HG03045 (cell line): Measurements from ENCODE around the gene PCDH9.

Source experiments
- ATAC-seq: cut with Tn5 transposase; IDR thresholded peaks from one replicate; pipeline ENCODE4 v1.9.1; 2021; ENCODE audit warnings: mild to moderate bottlenecking, moderate library complexity; ENCODE audit not compliant: unreplicated experiment

PCDH9 gene

DNA sequence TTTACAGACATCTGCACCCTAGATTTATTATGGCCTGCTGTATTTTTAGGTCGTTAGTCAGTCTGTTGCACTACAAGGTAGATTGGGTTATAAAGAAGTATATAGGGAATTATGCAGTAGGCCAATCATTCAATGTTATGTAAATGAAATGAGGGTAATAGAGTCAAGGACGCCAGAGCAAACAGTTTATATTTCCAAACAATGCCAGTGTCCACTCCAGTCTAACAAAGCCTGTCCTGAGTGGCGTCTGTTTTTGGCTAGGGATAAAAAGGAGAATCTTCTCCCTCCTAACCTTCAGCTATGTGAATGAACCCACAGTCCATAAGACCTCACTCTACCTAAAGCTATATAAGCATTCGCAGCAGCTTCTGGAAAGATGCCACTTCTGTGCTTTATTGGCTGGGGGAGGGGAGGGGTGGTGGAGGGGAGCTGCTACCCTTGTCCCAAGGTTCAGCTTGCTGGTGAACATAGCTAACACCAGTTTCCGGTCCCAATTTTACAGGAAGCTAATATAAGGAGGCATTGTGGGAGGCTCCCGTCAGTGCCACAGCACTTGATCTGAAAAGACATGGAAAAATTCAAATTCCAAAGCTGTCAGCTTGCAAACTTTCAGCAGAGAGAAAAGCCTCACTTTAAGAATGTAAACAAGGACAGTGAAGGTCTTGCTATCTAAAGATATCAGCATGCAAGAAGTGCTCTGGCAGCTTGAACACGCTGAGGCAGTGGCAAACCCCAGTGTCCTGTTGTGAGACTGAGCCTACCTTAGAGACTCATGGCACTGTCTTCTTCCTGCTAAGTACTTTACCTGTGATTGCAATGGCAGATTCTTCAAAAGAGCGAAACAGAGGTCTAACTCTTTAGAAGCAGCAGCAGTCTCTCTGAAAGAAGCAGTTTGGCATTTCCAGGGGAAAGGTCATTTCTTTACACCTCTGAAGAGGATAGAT is 369.9 kb downstream of the PCDH9 start:
- ATAC-seq: no peak

DNA sequence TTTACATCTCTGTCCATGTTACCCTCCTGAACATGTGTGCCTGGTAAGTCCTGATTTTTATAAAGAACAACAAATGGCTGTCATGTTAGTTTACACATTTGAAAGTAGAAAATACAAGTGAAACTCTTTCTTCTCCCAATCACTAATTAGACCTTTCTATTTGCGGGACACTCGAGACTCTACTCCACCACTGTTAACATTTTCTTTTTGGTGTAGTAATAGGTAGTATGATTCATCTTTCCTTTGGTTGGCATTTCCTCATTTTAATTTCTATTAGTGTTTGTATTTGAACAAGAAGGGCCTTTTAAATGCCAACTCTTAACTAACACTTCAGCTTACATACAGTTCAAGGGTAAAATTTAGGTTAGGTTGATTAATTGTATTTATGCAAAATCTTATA is 371.1 kb downstream of the PCDH9 start:
- no peak for ATAC-seq

DNA sequence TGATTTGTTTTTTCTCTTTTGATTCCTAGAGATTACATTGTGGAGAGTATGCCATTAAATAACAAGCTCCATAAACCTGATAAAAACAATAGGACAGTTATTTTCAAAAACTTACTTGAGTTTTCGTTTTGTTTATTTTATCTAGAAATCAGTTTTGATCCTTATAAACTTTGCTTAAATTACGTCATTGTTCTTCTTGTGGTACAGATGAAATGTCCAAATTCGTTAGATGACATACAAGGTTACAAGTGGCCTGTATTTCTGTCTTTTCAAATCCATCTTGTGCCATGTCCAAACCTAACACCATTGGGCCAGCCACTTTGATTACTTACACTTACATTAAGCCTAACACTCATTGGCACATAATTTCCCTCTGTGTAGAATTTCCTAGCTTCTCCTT is 372.0 kb downstream of the PCDH9 start:
- ATAC-seq: no peak

DNA sequence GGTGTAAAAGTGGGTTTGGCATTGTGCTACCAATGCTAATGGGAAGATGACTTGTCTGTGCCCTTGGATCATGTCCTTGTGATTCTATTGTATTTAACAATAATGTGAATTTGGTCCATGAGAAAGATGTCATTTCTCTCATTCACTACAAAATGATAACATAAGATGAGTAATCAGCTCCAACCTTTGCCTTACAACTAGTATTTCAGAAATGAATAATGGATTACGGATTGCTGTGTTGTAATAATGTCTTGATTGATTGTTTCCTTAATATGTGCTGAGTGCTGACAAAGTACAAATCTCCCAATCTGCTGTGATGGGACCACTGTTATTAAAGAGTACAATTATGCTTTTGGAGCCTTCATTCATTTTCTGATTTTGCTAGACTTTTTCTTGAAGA is 375.0 kb downstream of the PCDH9 start:
- ATAC-seq: no peak

DNA sequence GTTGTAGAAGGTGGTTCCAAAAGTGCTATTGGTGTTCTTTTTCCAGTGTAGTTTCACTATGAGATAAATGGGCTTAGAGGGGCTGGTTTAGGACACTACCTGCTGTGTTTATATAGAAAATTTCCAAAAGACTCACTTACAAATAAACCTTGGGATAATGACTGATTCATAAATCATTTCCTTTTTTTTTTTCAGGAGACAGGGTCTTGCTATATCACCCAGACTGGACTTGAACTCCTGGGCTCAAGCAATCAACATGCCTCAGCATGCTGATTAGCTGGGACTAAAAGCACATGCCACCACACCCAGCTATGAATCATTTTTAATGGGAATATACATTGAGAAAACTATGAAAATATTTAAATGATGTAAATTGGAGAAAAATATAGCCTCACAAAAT is 376.6 kb downstream of the PCDH9 start:
- ATAC-seq: no peak

DNA sequence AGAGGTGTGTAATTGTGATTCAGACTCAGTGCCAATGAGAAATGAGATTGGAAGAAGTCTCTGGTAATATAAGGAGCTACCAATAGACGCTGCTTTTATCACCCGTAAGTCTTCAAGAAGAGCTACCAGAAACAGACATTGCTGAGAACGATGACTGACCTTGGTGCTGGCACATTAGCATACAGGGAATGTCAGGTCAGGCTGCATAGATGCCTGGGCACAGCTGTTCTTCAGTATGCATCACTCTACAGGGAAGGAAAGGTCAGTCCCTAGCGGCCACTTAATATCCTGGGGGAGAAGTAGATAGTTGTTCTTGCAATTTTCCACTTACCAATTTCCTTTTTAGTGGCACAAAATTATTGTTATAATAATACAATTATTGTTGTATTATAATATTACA is 380.4 kb downstream of the PCDH9 start:
- no peak for ATAC-seq

DNA sequence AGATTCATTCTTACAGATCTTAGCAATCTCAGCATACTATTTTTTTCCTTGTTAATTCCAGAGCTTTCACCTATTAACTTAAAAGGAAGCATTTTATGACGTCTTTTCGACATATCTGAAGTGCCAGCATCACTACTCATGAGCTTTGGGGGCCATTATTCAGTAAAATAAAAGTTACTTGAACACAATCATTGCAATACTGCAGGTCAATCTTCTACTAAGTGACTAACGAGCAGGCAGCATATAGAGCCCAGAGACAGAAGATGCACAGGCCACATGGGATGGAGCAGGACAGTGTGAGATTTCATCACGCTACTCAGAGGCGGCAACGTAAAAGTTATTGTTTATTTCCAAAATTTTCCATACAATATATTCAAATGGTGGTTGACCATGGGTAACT is 382.6 kb downstream of the PCDH9 start:
- ATAC-seq: no peak

DNA sequence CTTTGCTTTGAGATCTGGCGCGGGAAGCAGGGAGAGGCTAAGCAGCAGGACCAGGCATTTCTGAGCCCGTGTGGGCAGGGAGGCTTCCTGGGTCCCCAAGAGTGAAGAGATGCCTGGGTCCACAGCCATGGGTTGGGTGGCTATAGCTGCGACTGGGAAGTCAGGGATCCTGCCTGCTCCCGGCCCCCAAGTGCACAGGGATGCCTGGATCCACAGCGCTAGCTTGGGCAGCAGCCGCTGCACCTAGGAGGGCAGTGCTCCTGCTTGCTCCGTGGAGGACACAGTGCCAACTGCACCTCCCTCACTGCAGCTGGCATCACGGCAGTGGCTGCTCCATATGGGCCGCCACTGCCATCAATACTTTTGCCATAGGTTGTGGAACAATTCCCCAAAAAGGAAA is 384.7 kb downstream of the PCDH9 start:
- no peak for ATAC-seq

DNA sequence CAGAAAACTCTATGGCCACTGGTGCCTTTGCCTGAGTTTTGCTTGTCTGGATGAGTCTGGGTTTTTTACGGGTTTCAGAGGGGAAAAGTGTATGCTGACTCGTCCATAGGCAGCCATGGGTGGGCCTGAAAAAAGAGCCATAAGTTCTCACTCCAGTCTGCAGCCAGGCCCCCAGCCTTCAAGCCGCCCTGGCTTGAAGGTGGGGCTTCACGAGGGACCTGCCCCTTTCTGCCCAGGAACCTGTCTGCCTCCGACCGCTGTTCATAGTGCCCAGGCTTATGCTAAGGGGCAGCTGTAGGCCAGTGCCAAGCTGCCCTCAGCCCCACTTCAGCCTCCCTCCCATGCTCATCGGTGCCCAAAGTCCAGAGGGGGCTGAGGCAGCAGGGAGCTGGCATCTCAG is 385.2 kb downstream of the PCDH9 start:
- ATAC-seq: no peak

DNA sequence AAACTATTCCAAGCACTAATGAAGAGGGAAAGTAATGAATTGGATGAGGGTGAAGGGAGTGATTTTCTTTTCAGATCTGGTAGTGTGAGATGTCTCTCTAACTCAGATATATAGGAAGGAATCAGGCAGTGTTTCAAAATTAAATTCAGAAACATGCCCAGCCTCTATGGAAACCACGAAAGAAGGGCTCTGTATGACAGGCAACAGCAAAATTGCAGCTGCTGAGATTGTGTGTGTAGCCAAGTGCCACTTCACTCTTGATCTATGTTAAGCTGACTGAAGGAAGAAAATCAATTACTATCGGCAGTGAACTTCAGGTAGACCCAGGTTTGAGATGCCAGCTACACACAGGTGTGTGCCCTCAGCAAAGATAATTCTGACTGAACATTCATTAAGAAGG is 387.4 kb downstream of the PCDH9 start:
- ATAC-seq: no peak

DNA sequence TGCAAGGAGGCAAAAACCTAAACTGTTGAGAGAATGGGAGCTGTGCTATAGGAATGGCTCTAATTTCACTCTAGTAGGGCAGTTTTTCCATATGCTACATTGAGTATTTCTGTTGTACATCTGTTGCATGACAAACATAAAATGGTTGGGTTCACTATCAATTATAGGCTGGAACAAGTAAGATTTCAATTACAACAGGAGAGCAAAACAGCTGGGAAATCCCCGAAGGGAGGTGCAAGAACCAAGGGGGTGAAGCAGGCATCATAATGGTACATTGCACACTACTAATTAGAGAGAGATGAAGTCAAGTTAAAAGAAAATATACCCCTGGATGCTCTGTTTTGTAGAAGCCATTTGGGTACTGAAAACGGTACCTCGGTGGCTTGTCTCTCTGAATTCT is 389.5 kb downstream of the PCDH9 start:
- ATAC-seq: no peak

DNA sequence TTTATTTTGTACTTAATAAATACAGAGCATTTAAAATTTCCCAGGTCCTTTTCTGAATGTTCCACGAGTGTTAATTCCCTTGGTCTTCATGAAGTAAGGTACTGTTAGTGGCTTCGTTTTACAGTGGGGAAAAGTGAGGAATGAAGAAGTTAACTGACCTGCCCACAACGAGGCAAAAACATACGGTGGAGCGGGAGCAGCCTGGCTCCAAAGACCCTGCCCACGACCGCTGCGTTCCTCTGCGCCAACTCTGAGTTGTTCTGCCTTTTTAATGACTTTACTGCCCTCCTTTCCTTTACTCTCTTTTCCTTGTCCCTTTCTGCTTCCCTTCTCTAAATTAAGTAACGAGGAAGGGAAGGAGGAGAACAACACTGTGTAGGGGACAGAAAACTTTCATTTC is 392.9 kb downstream of the PCDH9 start:
- ATAC-seq: no peak

DNA sequence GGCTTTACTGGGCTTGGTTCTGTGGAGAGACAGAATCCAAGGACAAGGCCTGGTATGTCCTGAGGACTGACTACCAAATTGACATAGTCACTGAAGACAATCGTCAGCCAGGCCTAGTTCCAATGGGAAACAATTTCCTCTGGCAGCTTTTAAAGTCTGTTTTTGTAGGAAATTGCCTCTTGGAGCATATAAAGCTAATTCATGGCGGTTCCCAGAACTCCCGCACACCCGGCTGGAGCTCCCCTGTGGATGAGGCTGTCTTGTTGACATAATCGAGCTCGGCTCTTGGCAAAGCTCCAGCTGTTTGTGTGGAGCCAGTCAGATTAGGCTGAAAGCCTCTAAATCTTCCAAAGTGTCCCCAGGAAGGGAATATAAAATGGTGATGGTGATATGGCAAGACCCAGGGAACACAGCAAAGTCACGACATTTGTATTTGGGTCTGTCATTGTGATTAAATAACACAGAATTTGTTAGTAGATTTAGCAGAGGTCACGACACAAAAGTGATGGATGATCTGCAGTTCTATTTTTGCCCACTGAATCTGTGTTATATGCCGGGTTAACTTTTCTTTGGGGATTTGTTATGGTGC is 395.0 kb downstream of the PCDH9 start:
- no peak for ATAC-seq

DNA sequence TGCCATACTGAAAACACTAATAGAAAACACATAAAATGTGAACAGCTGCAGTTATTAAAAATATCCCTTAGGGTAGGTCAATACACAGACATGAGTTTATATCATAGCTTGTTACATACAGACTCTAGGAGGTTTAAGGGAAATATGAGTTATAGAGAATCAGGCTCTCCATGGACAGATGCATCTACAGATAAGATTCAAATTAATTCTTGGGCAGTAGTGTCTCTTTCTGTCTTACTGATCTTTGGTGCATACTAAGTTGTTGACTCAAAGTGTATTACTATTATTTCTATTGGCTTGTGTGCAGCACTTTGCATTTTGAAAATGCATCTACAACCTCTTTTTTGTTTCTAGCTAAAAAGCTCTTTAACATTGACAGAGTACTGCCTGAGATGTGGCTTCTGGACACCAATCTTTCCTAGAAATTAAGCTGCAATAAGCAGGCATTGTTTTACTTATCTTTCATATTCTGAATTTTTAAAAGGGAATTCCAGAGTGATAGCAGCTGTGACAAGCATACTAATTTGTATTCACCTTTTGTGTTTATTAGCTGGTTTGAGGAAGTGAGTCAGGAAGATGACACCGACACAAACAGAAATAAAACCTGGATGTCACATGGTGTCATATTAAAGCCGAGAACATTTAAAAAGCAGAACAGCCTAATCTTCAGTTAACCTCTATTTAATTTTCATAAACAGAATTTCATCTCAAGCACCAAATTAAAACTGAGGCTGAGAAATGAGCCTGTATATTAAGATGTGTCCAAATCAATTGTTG is 399.0 kb downstream of the PCDH9 start:
- no peak for ATAC-seq

DNA sequence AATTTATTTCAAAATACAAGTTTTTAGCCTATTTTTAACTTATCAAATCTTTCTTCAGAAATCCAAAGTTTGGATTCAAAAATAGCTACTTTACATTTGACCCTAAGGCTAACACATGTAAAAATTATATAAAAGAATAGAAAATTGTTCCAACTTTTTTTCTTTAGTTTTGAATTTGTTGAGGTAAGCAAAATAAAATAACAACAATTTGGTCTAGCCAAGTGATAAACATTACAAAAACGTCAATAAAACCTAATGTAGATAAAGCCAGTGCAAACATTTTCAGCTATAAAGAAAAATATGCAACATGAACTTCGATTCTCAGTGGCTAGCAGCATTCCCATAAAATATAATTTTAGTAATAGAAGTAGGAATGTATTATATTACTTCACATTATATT is 400.3 kb downstream of the PCDH9 start:
- ATAC-seq: no peak

DNA sequence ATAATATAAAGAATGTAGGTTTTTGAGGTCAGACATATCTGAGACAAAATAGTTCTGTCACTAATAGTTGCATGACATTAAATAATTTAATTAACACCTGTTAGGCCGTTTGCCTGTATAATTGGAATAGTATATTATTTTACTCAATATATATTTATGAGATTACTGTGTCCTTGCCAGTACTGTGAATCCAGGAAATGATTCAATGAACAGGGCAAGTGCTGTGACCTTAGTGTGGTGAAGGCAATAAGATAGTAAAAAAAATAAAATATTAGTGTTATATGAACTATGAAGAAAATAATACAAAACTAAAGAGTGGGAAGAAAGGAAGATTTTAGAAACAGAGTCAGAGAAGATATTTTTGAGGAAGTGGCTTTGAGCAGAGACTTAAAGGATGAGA is 403.7 kb downstream of the PCDH9 start:
- no peak for ATAC-seq

DNA sequence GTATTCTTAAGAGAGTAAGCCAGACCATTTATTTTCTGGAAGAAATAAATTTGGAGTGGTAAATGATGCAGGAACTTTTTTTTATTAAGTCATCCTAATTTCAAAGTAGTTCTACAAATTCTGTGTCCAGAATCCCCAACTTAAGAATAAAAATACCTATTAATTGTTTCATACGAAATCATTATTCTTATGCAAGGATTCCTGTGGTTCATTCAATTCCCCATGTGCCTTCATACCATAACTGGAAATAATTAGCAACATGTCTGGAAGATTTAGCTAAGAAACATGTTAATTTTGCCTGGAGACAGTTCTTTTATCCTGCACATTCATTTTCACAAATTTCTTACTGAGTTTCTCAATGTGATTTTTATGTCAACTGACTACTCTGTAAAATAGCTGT is 408.6 kb downstream of the PCDH9 start:
- no peak for ATAC-seq

DNA sequence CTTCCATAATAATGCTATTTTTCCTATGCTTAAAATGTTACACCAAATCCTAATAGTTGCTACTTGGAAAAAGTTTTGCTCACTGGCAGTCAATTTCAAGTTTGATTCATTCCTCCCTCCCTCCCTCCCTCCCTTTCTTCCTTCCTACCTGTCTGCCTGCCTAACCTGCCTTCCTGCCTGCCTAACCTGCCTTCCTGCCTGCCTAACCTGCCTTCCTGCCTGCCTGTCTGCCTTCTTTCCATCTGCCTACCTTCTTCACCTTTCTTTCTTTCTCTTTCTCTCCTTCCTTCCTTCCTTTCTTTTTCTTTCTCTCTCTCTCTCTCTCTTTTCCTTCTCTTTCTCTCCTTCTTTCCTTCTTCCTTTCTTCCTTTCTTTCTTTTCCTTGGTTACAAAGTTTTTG is 418.7 kb downstream of the PCDH9 start:
- ATAC-seq: no peak

DNA sequence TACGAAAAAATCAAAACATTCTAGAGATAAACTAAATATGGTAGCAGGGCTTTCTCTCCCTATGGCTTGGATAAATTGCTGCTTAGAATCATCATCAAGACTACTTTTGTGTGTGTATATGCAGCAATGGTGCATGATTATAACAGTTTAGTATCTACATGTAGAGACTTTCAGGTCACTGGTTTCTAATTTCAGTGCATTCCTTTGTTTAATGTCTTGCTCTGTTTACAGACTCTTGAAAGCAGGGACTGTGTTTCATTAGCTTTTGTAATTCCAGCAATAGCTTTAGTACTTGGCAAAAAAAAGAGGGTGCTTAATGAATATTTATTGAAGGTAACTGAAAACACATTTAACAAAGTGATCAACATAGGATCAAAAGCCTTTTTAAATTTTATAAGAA is 420.7 kb downstream of the PCDH9 start:
- no peak for ATAC-seq

DNA sequence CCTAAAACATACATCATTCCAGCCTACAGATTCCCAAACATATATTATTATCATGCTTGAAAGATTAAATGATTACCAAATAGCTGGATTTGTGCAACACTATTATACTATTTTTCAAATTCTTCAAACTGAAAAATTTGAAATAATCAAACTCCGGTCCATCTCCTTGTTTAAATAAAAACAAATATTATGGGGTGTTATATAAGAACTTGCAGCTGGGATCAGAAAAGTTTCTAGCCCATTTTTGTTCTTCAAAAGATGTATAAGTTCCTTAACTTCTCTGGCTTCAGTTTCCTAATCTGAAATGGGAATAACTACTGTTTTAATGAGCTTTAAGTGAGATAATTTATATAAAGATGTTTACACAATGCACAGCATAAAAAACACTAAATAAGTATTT is 422.9 kb downstream of the PCDH9 start:
- ATAC-seq: no peak

DNA sequence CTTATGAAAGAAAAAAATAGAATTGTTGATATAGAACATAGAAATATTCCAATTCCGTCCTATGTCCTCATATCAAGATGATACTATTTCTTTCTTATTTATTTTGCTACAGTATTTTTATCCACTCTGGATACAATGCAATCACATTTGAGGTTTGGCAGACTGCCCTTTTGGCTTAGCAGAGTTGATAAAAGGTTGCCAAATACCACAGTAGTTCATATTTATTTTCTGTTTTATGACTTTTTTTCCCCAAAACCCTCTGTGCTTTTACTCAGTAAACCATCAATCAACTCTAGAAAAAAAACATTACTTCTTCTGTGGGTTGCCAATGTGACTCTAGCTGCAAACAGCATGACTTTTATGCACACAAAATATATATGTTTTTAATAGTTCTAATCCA is 424.5 kb downstream of the PCDH9 start:
- no peak for ATAC-seq
